NCI-H1105 treated with DMSO at 0.1 percent for 48 hours (cell line): ENCODE data around the gene CDH24.

Experiments used
- DNase-seq: peaks from one replicate; lab custom pipeline; 2025; lab: John Stamatoyannopoulos, UW

CDH24 gene

GRCh38 chr14:23089498-23090253 lies 32.4 kb upstream of the CDH24 start:
- no peak for DNase-seq

GRCh38 chr14:23086565-23086964 lies 29.2 kb upstream of the CDH24 start:
- no peak for DNase-seq

GRCh38 chr14:23085458-23085857 lies 28.1 kb upstream of the CDH24 start:
- no peak for DNase-seq

- no peak for DNase-seq
Measured at GRCh38 chr14:23080474-23080873, 23.2 kb upstream of the CDH24 start.

- DNase-seq, result no peak
Measured at GRCh38 chr14:23079716-23080115, 22.4 kb upstream of the CDH24 start.

GRCh38 chr14:23078692-23079116 lies 21.4 kb upstream of the CDH24 start:
- no peak for DNase-seq

GRCh38 chr14:23077962-23078361 lies 20.6 kb upstream of the CDH24 start:
- no peak for DNase-seq

- no peak for DNase-seq
Measured at GRCh38 chr14:23076785-23077408, 19.6 kb upstream of the CDH24 start.

GRCh38 chr14:23074906-23075305 lies 17.6 kb upstream of the CDH24 start:
- DNase-seq, result no peak

GRCh38 chr14:23071921-23072539 lies 14.7 kb upstream of the CDH24 start:
- no peak for DNase-seq

- DNase-seq, result no peak
Measured at GRCh38 chr14:23071244-23071920, 14.1 kb upstream of the CDH24 start.

GRCh38 chr14:23070262-23071129 lies 13.2 kb upstream of the CDH24 start:
- no peak for DNase-seq

- no peak for DNase-seq
Measured at GRCh38 chr14:23069413-23069806, 12.1 kb upstream of the CDH24 start.

- no peak for DNase-seq
Measured at GRCh38 chr14:23068789-23069412, 11.6 kb upstream of the CDH24 start.

- DNase-seq, result no peak
Measured at GRCh38 chr14:23067847-23068788, 10.8 kb upstream of the CDH24 start.

GRCh38 chr14:23066855-23067744 lies 9.8 kb upstream of the CDH24 start:
- DNase-seq, result no peak

GRCh38 chr14:23066368-23066767 lies 9.0 kb upstream of the CDH24 start:
- no peak for DNase-seq

- no peak for DNase-seq
Measured at GRCh38 chr14:23063601-23064000, 6.3 kb upstream of the CDH24 start.

- no peak for DNase-seq
Measured at GRCh38 chr14:23062002-23062401, 4.7 kb upstream of the CDH24 start.
